HG03103 (cell line): ENCODE measurements around the gene TAF4.

Experiments used
- ATAC-seq: cut with Tn5 transposase; IDR thresholded peaks from one replicate; pipeline ENCODE4 v1.9.1; 2021; ENCODE audit warnings: low read depth; ENCODE audit not compliant: unreplicated experiment

TAF4 gene

GRCh38 chr20:61924858-61925554 is 140.7 kb downstream of the TAF4 start:
- no peak for ATAC-seq
